BLaER1 (cell line): ENCODE data around the gene PHKG1.
"Not testable (repeated sequence)": the region's sequence is repeated elsewhere in the genome, so short reads cannot be mapped to it uniquely, and the experiment has no call there.

ENCODE experiments used
- H3K27ac ChIP-seq: shearing (Covaris generic); formaldehyde crosslinking; 2 replicates; pipeline ENCODE4 v1.8.1; 2022
- H3K27me3 ChIP-seq: shearing (Covaris generic); formaldehyde crosslinking; 2 replicates; pipeline ENCODE4 v1.8.1; 2022
- H3K36me3 ChIP-seq: shearing (Covaris generic); formaldehyde crosslinking; 2 replicates; pipeline ENCODE4 v1.8.1; 2022
- H3K4me1 ChIP-seq: shearing (Covaris generic); formaldehyde crosslinking; 2 replicates; pipeline ENCODE4 v1.8.1; 2022
- H3K4me2 ChIP-seq: shearing (Covaris generic); formaldehyde crosslinking; 2 replicates; pipeline ENCODE4 v1.8.1; 2022
- H3K4me3 ChIP-seq: shearing (Covaris generic); formaldehyde crosslinking; 2 replicates; pipeline ENCODE4 v1.8.1; 2022
- H3K9ac ChIP-seq: shearing (Covaris generic); formaldehyde crosslinking; 2 replicates; pipeline ENCODE4 v1.8.1; 2022
- H3K9me3 ChIP-seq: shearing (Covaris generic); formaldehyde crosslinking; 2 replicates; pipeline ENCODE4 v1.8.1; 2022
- H4K20me1 ChIP-seq: shearing (Covaris generic); formaldehyde crosslinking; 2 replicates; pipeline ENCODE4 v1.8.1; 2022
- Cebpa-rat ChIP-seq: shearing (Covaris generic); IDR thresholded peaks from 2 replicates; pipeline ENCODE4 v1.8.1; 2022

PHKG1 gene

DNA sequence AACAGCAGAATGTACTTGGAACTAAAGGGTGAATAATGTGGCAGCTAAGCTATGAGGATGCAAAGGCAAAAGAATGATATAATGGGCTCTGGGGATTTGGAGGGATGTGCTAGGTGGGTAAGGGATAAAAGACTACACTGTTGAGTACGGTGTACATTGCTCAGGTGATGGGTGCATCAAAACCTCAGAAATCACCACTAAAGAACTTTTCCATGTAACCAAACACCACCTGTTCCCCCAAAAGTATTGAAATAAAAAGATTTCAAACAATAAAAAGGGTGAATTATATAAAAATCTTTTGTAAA lies 15.2 kb upstream of the PHKG1 start:
- H3K36me3 ChIP-seq = peaks cover 22% of the 10 kb centered on the region
- no peaks in the 10 kb centered on the region for H3K27me3 ChIP-seq
- H4K20me1 ChIP-seq = peaks cover 33% of the 10 kb centered on the region
- no peak overlapping the region for H3K4me3 ChIP-seq
- H3K27ac ChIP-seq = no peak overlapping the region
- TF ChIP-seq Cebpa-rat = no peak
- H3K4me1 ChIP-seq = peaks cover 30% of the 10 kb centered on the region
- H3K9me3 ChIP-seq = peaks cover 16% of the 10 kb centered on the region
- 0 out of 2 replicates have a peak overlapping the region, but pooled peaks have one; percentile 74 for H3K4me2 ChIP-seq
- no peak overlapping the region for H3K9ac ChIP-seq

DNA sequence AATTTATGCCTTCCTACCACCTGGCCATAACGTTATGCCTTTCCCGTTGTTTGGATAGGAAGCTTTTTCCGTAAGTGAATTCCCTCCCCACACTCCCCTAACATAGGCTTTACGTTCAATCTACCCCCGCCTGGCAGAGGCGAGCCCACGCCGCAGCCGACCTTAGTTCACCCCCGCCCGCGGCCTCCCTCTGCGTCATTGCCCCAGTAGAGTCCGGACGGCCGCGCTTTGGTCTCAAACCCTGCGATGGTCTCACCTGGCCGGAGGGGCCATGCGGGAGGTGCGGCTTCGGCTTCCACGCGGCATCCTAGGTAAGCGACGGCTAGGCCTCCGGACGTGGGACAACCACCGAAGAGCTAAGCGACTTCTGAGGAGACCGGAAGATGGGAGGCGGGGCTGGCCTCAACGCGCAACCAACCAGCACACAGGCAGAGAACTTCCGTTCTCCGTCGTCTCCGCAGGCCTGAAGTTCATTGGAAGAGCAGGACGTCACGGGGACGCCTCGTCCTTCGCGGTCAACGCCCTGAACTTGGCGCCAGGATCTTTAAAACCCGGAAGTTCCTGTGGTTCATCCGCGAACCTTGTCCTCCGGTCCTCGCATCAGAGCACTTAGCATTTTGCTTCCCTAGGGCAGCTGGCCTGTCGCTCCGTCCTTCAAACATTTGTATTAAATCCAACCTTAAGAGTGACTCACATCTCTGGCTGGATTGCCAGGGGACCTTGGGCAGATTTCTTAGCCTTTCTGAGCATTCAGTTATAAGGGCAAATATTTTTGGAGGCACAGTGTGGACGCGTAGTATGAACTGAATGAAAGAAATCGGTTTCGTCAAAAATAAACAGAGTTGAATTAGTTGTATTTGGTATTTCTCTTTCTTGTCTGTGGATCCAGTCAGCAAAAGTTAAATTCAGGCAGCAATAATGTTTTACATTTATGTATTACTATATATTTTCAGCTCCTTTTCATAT lies 13.6 kb upstream of the PHKG1 start, which contains the start of gene CHCHD2:
Gene CHCHD2, minus strand, starts transcription at position 369 of the 966 bp plus-strand sequence. Its CDS starts 63 bp downstream, at position 306.
- peaks cover 16% of the 10 kb centered on the region for H3K9me3 ChIP-seq
- H3K4me2 ChIP-seq = peak within 1 kb of the TSS; percentile 92
- peaks cover 30% of the 10 kb centered on the region for H3K4me1 ChIP-seq
- H3K27ac ChIP-seq = peak within 1 kb of the TSS; percentile 93
- no peak for TF ChIP-seq Cebpa-rat
- peak within 1 kb of the TSS; percentile 94 for H3K4me3 ChIP-seq
- no peaks in the 10 kb centered on the region for H3K27me3 ChIP-seq
- peaks cover 48% of the 10 kb centered on the region for H4K20me1 ChIP-seq
- peak within 1 kb of the TSS; percentile 92 for H3K9ac ChIP-seq
- H3K36me3 ChIP-seq = peaks cover 37% of the 10 kb centered on the region

DNA sequence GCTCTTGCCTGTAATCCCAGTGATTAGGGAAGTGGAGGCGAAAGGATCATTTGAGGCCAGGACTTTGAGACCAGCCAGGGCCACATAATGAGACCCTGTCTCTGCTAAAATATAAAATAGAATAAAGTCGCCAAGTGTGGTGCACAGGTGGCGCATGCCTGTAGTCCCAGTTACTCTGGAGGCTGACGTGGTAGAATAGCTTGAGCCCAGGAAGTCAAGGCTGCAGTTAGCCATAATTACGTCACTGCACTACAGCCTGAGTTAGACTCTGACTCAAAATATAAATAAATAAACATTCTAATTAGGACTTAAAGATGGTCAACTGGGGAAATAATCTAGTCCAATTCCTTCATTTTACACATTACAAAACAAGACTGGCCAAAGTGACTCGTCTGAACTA lies 12.8 kb upstream of the PHKG1 start:
- peak overlapping the region; percentile 94 for H3K4me3 ChIP-seq
- H3K4me2 ChIP-seq = peak overlapping the region; percentile 92
- H3K9me3 ChIP-seq = peaks cover 16% of the 10 kb centered on the region
- peaks cover 30% of the 10 kb centered on the region for H3K4me1 ChIP-seq
- H3K36me3 ChIP-seq = peaks cover 46% of the 10 kb centered on the region
- H4K20me1 ChIP-seq = peaks cover 57% of the 10 kb centered on the region
- no peak for TF ChIP-seq Cebpa-rat
- peak overlapping the region; percentile 92 for H3K9ac ChIP-seq
- peak overlapping the region; percentile 93 for H3K27ac ChIP-seq
- no peaks in the 10 kb centered on the region for H3K27me3 ChIP-seq

DNA sequence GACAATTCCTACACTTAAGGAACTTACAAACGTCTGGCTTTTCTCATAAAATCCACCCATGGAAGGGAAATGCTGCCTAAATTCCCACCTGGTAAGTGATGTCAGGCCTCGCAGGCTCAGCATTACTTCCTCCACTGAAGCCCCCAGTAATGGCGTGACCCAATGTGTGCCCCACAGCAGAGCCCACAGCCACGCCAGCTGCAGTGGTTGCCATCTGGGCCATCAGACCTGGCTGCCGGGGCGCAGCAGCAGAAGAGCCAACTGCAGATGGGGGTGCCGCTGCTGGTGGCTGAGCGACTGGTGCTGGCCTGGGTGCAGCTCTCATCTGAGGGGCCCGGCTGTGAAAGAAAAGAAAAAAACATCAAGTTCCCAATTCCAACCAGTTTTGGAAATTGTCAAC lies 11.4 kb upstream of the PHKG1 start:
- H3K9ac ChIP-seq, H3K4me3 ChIP-seq, H3K27me3 ChIP-seq, H3K27ac ChIP-seq: not testable (repeated sequence)
- peaks cover 30% of the 10 kb centered on the region for H3K4me1 ChIP-seq
- peaks cover 16% of the 10 kb centered on the region for H3K9me3 ChIP-seq
- H3K36me3 ChIP-seq = peaks cover 59% of the 10 kb centered on the region
- H4K20me1 ChIP-seq = peaks cover 67% of the 10 kb centered on the region
- H3K4me2 ChIP-seq = peak overlapping the region; percentile 26

DNA sequence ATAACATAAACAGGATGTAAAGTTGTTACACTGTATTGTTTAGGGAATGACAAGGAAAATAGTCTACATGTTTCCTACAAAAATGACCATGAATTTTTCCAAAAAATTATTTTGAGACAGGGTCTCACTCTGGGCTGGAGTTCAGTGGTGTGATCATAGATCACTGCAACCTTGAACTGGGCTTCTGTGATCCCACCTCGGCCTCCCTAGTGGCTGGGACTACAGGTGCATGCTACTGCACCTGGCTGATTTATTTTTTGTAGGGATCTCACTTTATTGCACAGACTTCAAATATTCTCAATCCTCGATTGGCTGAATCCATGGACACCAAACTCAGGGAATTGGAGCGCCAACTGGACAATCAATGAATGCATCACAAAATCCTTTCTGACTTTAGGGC lies 6.9 kb upstream of the PHKG1 start:
- Histone ChIP-seq H3K36me3 (peaks cover 87% of the 10 kb centered on the region), H3K27ac (no peak overlapping the region), H3K4me3 (no peak overlapping the region), H3K9me3 (no peaks in the 10 kb centered on the region), H3K27me3 (no peaks in the 10 kb centered on the region), H3K4me1 (peaks cover 10% of the 10 kb centered on the region), H3K9ac (no peak overlapping the region), H3K4me2 (no peak overlapping the region), H4K20me1 (peaks cover 60% of the 10 kb centered on the region)
- TF ChIP-seq Cebpa-rat = no peak

DNA sequence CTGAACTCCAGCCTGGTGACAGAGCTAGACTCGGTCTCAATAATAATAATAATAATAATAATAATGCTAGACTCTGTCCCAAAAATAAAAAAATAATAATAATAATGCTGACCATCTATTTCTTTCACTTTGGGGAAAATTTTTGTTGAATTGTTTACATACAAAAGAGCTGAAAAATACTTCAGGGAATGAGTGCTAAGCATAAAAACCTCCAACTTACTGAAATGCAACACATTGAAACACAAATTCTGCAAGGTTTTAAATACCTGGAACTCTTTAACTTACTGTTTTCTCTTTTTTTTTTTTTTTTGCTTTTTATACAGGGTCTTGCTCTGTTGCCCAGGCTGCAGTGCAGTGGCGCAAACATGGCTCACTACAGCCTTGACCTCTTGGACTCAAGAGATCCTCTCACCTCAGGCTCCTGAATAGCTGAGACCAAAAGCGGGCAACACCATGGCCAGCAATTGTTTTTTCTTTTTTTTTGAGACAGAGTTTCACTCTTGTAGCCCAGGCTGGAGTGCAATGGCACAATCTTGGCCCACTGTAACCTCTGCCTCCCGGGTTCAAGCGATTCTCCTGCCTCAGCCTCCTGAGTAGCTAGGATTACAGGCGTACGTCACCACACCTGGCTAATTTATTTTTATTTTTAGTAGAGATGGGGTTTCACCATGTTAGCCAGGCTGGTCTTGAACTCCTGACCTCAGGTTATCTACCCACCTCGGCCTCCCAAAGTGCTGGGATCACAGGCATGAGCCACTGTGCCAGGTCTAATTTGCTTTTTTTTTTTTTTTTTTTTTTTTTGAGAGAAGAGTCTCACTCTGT lies 5.6 kb upstream of the PHKG1 start:
- Histone ChIP-seq H4K20me1 (peaks cover 47% of the 10 kb centered on the region), H3K36me3 (peaks cover 75% of the 10 kb centered on the region)
- not testable (repeated sequence) for H3K27ac ChIP-seq, H3K9me3 ChIP-seq, H3K4me3 ChIP-seq, H3K27me3 ChIP-seq, H3K9ac ChIP-seq, H3K4me2 ChIP-seq, H3K4me1 ChIP-seq

DNA sequence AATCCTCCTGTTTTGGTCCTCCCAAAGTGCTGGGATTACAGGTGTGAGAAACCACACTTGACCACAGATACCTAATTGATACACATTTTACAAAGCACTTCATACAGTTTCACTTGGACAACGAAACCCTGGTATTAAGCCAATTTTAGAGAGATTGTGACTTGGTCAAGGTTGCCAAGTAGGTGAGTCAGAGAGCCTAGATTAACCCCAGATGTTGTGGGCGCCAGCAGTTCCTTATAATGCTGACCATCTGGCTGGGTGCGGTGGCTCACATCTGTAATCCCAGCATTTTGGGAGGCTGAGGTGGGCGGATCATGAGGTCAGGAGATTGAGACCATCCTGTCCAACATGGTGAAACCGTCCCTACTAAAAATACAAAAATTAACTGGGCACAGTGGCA lies 4.9 kb upstream of the PHKG1 start:
- H3K4me3 ChIP-seq = no peak overlapping the region
- no peak overlapping the region for H3K4me2 ChIP-seq

DNA sequence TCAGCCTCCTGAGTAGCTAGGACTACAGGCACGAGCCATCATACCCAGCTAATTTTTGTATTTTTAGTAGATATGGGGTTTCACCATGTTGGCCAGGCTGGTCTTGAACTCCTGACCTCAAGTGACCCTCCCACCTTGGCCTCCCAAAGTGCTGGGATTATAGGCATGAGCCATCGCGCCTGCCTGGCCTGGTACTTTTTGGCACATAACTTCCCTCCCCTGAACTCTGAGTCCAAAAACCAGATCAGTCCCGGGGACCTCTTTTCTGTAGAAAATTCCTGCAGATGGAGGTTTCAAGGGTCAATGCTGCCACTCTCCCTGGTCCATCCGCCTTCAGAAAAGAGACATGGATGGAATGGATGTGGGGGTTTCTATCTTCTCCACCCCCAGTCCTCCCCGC lies 364 bp downstream of the PHKG1 start:
- H3K4me1 ChIP-seq = peaks cover 36% of the 10 kb centered on the region
- H3K9ac ChIP-seq = 0 out of 2 replicates have a peak overlapping the region, but pooled peaks have one; percentile 6
- H3K9me3 ChIP-seq, H3K27me3 ChIP-seq, H3K4me3 ChIP-seq, H4K20me1 ChIP-seq: not testable (repeated sequence)
- peaks cover 49% of the 10 kb centered on the region for H3K36me3 ChIP-seq
- H3K27ac ChIP-seq = peak overlapping the region; percentile 55; the same call in 1 of the 2 replicates
- H3K4me2 ChIP-seq = peak overlapping the region; percentile 43

More for the DNA sequence above, 4.9 kb upstream of the PHKG1 start:
- Histone ChIP-seq H3K9me3 (no peaks in the 10 kb centered on the region), H3K36me3 (peaks cover 68% of the 10 kb centered on the region), H3K9ac (no peak overlapping the region), H3K4me1 (peaks cover 8% of the 10 kb centered on the region), H4K20me1 (peaks cover 40% of the 10 kb centered on the region), H3K27me3 (no peaks in the 10 kb centered on the region), H3K27ac (no peak overlapping the region)
- TF ChIP-seq Cebpa-rat = no peak

DNA sequence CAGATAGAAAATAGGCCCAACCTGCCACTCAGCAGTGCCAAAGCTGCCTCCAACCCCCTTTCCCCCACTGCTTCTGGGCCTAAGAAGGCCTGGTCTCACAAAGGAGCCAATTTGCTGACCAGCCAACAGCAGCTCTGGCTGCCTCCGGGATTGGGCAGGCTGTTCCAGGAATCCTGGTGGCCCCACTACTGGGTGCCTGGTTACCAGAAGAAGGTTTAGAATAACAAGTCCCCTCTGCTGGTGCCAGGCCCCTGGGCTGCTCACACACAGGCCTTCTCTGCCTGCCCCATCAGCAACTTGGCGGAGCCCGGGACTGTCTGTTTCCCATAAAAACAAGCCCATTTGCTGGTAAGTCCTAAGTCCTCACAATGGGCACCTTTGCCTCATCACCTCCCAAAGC lies 1.2 kb downstream of the PHKG1 start:
- Histone ChIP-seq H3K9me3 (no peaks in the 10 kb centered on the region), H3K4me2 (no peak overlapping the region), H3K27me3 (no peaks in the 10 kb centered on the region), H3K4me1 (peaks cover 36% of the 10 kb centered on the region), H3K4me3 (no peak overlapping the region), H4K20me1 (no peaks in the 10 kb centered on the region), H3K27ac (peak overlapping the region; percentile 18; the same call in 1 of the 2 replicates), H3K36me3 (peaks cover 49% of the 10 kb centered on the region), H3K9ac (no peak overlapping the region)
- TF ChIP-seq Cebpa-rat = no peak

DNA sequence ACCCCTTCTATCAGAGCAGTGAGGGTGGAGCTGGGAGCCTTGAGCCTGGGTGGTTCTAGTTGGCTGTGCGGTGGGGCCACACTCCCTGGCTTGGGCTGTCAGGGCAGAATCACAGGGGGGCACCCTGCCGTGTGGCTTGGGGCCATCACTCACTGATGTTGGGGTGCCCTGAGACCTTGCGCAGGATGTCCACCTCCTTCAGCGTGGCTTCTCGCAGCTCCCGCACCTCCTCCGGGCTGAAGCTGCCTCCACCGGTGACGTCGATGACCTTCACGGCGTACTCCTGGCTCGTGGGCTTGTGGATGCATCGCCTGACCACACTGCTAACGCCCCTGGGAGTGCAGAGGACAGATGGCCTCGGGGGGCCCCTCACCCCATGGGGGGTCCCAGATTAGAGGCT lies 5.3 kb downstream of the PHKG1 start:
- no peaks in the 10 kb centered on the region for H3K27me3 ChIP-seq
- H4K20me1 ChIP-seq = no peaks in the 10 kb centered on the region
- H3K4me3 ChIP-seq = no peak overlapping the region
- H3K4me1 ChIP-seq = peaks cover 61% of the 10 kb centered on the region
- H3K9me3 ChIP-seq = no peaks in the 10 kb centered on the region
- no peak overlapping the region for H3K4me2 ChIP-seq
- no peak overlapping the region for H3K9ac ChIP-seq
- peaks cover 57% of the 10 kb centered on the region for H3K36me3 ChIP-seq
- no peak overlapping the region; the same call in 1 of the 2 replicates for H3K27ac ChIP-seq
- TF ChIP-seq Cebpa-rat = no peak
